Measurements from ENCODE around the gene CSK.

DNA sequence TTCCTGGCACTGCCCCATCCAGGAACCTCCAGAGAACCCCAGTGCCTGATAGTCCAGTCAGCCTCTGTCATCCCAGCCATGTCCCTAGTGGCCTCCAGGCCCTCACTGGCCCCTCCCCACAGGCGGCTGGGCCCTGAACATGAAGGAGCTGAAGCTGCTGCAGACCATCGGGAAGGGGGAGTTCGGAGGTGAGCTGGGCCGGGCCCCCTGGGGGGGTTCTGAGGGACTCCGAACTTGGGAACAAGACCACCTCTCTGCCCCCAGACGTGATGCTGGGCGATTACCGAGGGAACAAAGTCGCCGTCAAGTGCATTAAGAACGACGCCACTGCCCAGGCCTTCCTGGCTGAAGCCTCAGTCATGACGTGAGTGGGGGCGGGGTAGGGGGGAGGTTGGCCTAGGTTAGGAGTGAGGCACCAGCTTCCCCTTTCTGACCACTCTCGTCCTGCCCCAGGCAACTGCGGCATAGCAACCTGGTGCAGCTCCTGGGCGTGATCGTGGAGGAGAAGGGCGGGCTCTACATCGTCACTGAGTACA, 18.7 kb downstream of the CSK start:
- TF ChIP-seq, protein P1, sequence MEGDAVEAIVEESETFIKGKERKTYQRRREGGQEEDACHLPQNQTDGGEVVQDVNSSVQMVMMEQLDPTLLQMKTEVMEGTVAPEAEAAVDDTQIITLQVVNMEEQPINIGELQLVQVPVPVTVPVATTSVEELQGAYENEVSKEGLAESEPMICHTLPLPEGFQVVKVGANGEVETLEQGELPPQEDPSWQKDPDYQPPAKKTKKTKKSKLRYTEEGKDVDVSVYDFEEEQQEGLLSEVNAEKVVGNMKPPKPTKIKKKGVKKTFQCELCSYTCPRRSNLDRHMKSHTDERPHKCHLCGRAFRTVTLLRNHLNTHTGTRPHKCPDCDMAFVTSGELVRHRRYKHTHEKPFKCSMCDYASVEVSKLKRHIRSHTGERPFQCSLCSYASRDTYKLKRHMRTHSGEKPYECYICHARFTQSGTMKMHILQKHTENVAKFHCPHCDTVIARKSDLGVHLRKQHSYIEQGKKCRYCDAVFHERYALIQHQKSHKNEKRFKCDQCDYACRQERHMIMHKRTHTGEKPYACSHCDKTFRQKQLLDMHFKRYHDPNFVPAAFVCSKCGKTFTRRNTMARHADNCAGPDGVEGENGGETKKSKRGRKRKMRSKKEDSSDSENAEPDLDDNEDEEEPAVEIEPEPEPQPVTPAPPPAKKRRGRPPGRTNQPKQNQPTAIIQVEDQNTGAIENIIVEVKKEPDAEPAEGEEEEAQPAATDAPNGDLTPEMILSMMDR (IDR thresholded peaks at IDR 0.05): no peak
- no peak for TF ChIP-seq POLR2A (IDR thresholded peaks at IDR 0.05)
